ENCODE data around the gene PIK3R4.

Gene PIK3R4

DNA sequence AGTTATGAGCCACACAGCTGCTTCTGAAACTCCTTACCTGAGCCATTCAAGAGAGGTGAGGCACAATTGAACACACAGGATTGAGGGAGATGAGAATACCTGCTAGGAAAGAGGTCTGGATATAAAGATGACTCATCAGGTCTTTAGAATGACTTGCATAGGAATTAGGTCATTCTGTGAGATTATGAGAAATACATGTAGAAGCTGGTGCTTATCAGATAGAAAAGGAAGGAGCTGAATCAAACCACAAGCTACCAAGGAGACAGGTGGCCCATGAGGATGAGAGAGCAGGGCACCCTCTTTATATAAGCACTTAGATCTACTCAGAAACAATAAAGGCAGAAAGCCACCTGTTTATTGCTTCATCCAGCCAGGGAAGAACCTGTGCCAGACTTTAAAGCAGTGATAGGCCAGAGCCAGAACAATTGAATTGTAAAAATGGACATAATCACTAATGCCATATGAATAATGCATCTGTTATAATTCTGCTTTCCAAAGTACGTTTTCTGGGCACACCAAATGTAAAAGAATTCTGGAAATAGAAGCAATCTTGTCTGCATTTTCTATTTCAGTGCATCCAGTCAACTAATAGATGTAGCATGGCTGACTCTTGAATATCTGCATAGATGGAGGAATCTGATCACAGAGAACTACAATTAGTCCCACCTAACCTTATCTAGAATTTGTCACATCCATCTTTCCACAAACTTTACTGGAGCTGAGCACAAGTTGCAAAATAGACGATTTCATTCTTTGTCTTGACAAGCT lies 74.9 kb downstream of the PIK3R4 start:
- Histone ChIP-seq H3K4me3 (ENCODE audit: low read depth, low read length) (no peak overlapping the region), H3K9me3 (ENCODE audit: severe bottlenecking) (no peaks in the 10 kb centered on the region), H3K27ac (no peak overlapping the region), H3K36me3 (peaks cover 4% of the 10 kb centered on the region; the same call in 1 of the 2 replicates), H3K27me3 (ENCODE audit: insufficient read depth, low read depth, severe bottlenecking) (no peaks in the 10 kb centered on the region)
- no peak for DNase-seq
- TF ChIP-seq, protein P1, sequence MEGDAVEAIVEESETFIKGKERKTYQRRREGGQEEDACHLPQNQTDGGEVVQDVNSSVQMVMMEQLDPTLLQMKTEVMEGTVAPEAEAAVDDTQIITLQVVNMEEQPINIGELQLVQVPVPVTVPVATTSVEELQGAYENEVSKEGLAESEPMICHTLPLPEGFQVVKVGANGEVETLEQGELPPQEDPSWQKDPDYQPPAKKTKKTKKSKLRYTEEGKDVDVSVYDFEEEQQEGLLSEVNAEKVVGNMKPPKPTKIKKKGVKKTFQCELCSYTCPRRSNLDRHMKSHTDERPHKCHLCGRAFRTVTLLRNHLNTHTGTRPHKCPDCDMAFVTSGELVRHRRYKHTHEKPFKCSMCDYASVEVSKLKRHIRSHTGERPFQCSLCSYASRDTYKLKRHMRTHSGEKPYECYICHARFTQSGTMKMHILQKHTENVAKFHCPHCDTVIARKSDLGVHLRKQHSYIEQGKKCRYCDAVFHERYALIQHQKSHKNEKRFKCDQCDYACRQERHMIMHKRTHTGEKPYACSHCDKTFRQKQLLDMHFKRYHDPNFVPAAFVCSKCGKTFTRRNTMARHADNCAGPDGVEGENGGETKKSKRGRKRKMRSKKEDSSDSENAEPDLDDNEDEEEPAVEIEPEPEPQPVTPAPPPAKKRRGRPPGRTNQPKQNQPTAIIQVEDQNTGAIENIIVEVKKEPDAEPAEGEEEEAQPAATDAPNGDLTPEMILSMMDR (IDR thresholded peaks at IDR 0.05; ENCODE audit: low read depth, low read length), result no peak

- no peak for DNase-seq
- Histone ChIP-seq H3K27me3 (ENCODE audit: insufficient read depth, low read depth, severe bottlenecking) (no peaks in the 10 kb centered on the region), H3K4me3 (ENCODE audit: low read depth, low read length) (no peak overlapping the region), H3K27ac (no peak overlapping the region), H3K36me3 (no peaks in the 10 kb centered on the region), H3K9me3 (ENCODE audit: severe bottlenecking) (no peaks in the 10 kb centered on the region)
- TF ChIP-seq, protein P1 (IDR thresholded peaks at IDR 0.05; ENCODE audit: low read depth, low read length), result no peak
Measured at GRCh38 chr3:130669740-130670139, 76.9 kb downstream of the PIK3R4 start.

DNA sequence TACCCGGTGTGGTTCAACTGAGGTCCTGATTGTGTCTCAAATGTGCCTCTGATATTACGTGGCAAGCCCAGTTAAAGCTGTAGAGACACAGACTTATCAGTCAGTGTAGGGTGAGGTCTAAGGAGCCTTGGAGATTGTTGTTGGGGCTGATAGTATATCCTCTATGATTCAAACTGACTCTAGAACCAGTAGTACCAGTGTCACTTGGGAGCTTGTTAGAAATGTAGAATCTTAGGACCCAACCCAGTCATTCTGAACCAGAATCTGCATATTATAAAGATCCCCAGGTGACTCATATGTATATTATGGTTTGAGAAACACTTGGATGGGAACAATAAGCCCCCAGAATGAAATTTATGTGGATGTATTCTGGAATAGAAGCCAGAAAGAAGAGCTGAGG lies 83.5 kb downstream of the PIK3R4 start:
- no peak for DNase-seq
- no peaks in the 10 kb centered on the region for H3K27me3 ChIP-seq (ENCODE audit: insufficient read depth, low read depth, severe bottlenecking)
- no peaks in the 10 kb centered on the region for H3K36me3 ChIP-seq
- TF ChIP-seq, protein P1 (IDR thresholded peaks at IDR 0.05; ENCODE audit: low read depth, low read length), result no peak
- H3K27ac ChIP-seq, result no peak overlapping the region
- no peak overlapping the region for H3K4me3 ChIP-seq (ENCODE audit: low read depth, low read length)
- H3K9me3 ChIP-seq (ENCODE audit: severe bottlenecking), result no peaks in the 10 kb centered on the region

DNA sequence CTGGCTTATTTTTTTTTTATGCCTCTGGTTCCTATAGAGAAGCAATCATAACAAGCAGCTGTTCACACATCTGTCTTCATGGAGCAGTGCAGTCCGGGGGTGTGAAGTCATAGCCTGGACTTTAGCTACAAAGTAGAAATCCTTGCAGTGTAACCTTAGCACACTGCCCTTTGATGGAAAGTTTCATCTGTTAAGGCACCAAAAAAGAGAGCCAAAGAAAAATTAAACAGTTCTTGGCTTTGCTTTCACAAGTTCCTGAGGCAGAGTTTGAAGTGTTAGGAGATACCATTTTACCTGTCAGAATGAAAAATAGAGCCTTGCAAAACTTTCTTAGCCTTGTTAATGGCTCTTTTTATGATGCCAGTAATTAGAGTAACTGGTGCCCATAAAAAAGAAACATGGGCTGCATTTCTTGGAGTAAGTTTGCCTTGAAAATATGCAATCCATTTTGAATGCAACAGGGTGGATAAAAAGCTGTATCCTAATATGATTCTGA lies 84.1 kb downstream of the PIK3R4 start:
- DNase-seq, result no peak
- TF ChIP-seq, protein P1 (IDR thresholded peaks at IDR 0.05; ENCODE audit: low read depth, low read length), result no peak

DNA sequence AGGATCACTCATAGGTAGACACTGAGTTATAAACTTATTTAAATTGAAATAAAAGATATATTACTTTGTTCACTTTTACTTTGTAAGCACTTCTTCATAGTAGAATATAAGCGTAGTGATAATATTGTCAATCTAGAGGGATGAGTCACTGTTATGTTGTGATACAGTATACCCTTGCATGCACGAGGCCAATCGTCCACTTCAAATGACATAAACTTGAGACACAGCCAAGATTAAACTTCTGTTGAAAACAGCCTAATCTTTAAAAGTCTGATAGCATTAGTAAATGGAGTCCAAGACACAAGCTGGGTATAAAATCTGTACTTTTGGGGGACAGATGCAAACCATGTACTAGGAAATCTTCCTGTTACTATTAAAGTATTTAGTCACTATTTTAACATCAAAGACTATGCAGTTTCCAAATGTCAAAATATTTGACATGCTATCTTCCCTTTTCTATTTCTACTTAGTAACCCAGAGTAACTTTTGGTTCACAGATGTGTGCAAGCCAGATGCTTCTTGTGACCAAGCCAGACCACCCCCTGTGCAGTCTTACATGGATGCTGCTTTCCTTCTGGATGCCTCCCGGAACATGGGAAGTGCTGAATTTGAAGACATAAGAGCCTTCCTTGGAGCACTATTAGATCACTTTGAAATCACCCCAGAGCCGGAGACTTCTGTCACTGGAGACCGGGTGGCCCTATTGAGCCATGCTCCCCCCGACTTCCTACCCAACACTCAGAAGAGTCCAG lies 85.3 kb downstream of the PIK3R4 start:
- Histone ChIP-seq H3K4me3 (ENCODE audit: low read depth, low read length) (no peak overlapping the region), H3K9me3 (ENCODE audit: severe bottlenecking) (no peaks in the 10 kb centered on the region), H3K27ac (no peak overlapping the region), H3K27me3 (ENCODE audit: insufficient read depth, low read depth, severe bottlenecking) (no peaks in the 10 kb centered on the region), H3K36me3 (no peaks in the 10 kb centered on the region)
- TF ChIP-seq, protein P1 (IDR thresholded peaks at IDR 0.05; ENCODE audit: low read depth, low read length), result no peak
- DNase-seq, result no peak

More for the DNA sequence above, 84.1 kb downstream of the PIK3R4 start:
- Histone ChIP-seq H3K36me3 (no peaks in the 10 kb centered on the region), H3K27me3 (ENCODE audit: insufficient read depth, low read depth, severe bottlenecking) (no peaks in the 10 kb centered on the region), H3K4me3 (ENCODE audit: low read depth, low read length) (no peak overlapping the region), H3K27ac (no peak overlapping the region), H3K9me3 (ENCODE audit: severe bottlenecking) (no peaks in the 10 kb centered on the region)

All from WERI-Rb-1 (cell line).